ENCODE data around the gene VWA5B2.
A peak's percentile ranks its signal among the peaks of the same experiment; 100 is the strongest.

Gene VWA5B2

DNA sequence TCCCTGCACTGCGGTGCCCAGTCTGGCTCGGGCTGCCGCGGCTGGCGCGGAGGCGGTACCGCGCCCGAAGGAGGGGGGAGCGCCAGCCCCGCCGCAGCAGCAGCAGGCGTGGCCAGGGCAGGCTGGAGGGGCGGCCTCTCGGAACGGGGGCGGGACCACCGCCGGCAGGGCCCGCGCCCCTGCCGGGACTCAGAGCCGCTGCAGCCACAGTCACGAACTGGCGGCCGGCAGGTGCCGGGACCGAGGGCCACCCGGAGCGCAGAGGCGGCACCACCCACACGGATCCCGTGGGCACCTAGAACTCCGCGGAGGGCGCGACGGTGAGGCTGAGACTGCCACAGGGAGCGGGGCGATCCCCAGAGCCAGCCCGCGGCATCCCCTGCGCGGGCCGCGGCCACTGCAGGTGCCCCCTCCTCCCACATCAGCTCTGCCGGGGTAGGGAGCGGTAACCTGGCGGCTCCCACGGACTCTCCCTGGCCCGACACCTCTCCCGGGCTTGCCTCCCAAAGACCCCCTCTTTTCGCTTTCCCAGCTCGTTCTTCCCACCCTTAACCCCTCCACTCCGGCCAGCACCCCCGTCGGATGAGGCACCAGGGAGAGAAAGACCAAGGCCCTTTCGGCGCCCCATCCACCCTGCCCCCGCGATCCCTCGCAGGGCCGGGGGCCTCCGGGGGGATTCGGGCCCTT is at the start of gene VWA5B2:
Gene VWA5B2, plus strand, starts transcription at position 192 of the 687 bp plus-strand sequence. CDS start 944 bp downstream, outside the sequence.
- POLR2A ChIA-PET, result interaction anchor here (2.0 kb wide), 1 partner anchor 44 kb away, joined by 4 read pairs; the partner anchor contains the start of gene ABCF3
- no peak within 1 kb of the TSS for H3K27ac ChIP-seq (ENCODE audit: extremely low read depth, low read depth, low read length)
- peak within 1 kb of the TSS; percentile 70 for H3K4me3 ChIP-seq (ENCODE audit: low read depth, low read length)
- CTCF ChIA-PET, result interaction anchor here (0.6 to 4.4 kb wide), 6 partner anchors 10 to 65 kb away, joined by 3 to 66 read pairs (median 5); partner anchors contain the start of gene CAMK2N2
- H3K4me1 ChIP-seq (ENCODE audit: control insufficient read depth, insufficient read depth, low read length), result no peaks in the 10 kb centered on the region
- no peaks in the 10 kb centered on the region for H3K36me3 ChIP-seq (ENCODE audit: control insufficient read depth in 2 of 2, insufficient read depth in 1 of 2, low read length in 2 of 2)
- no peaks in the 10 kb centered on the region for H3K9me3 ChIP-seq (ENCODE audit: control insufficient read depth, insufficient read depth, low read depth, low read length)
- TF ChIP-seq ZNF426 (tag by site-specific recombination; IDR thresholded peaks at IDR 0.05), result no peak
- peak; percentile 79 for TF ChIP-seq ZNF600 (tag by site-specific recombination; IDR thresholded peaks at IDR 0.05)
- peak; percentile 45 for TF ChIP-seq SP3 (tag by site-specific recombination; IDR thresholded peaks at IDR 0.05)
- TF ChIP-seq ZNF335 (tag by site-specific recombination; conservative IDR thresholded peaks at IDR 0.05), result peak; percentile 89
- TF ChIP-seq ZNF175 (tag by site-specific recombination; IDR thresholded peaks at IDR 0.05), result no peak
- peak; percentile 64 for TF ChIP-seq ZEB2 (tag by site-specific recombination; IDR thresholded peaks at IDR 0.05)
- TF ChIP-seq, protein P1, sequence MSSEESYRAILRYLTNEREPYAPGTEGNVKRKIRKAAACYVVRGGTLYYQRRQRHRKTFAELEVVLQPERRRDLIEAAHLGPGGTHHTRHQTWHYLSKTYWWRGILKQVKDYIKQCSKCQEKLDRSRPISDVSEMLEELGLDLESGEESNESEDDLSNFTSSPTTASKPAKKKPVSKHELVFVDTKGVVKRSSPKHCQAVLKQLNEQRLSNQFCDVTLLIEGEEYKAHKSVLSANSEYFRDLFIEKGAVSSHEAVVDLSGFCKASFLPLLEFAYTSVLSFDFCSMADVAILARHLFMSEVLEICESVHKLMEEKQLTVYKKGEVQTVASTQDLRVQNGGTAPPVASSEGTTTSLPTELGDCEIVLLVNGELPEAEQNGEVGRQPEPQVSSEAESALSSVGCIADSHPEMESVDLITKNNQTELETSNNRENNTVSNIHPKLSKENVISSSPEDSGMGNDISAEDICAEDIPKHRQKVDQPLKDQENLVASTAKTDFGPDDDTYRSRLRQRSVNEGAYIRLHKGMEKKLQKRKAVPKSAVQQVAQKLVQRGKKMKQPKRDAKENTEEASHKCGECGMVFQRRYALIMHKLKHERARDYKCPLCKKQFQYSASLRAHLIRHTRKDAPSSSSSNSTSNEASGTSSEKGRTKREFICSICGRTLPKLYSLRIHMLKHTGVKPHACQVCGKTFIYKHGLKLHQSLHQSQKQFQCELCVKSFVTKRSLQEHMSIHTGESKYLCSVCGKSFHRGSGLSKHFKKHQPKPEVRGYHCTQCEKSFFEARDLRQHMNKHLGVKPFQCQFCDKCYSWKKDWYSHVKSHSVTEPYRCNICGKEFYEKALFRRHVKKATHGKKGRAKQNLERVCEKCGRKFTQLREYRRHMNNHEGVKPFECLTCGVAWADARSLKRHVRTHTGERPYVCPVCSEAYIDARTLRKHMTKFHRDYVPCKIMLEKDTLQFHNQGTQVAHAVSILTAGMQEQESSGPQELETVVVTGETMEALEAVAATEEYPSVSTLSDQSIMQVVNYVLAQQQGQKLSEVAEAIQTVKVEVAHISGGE (tag by site-specific recombination; conservative IDR thresholded peaks at IDR 0.05; ENCODE audit: low read depth), result 0 out of 2 replicates have a peak, but pooled peaks have one; percentile 14
- no peak for TF ChIP-seq ATF2 (tag by site-specific recombination; IDR thresholded peaks at IDR 0.05; ENCODE audit: low read depth)
- peak; percentile 29; the same call in 1 of the 2 replicates for TF ChIP-seq KLF10 (tag by site-specific recombination; IDR thresholded peaks at IDR 0.05)
- TF ChIP-seq ZNF2 (tag by site-specific recombination; IDR thresholded peaks at IDR 0.05), result no peak
- TF ChIP-seq SP7 (tag by site-specific recombination; IDR thresholded peaks at IDR 0.05), result peak; percentile 72
- peak; percentile 90 for TF ChIP-seq ZFHX2 (tag by site-specific recombination; conservative IDR thresholded peaks at IDR 0.05)
- TF ChIP-seq TCF7L2 (IDR thresholded peaks at IDR 0.05; ENCODE audit: borderline replicate concordance, low read depth, low read length), result no peak
- no peak for TF ChIP-seq HOXA7 (CRISPR knock-in tag; IDR thresholded peaks at IDR 0.05; ENCODE audit: borderline replicate concordance)
- TF ChIP-seq ZBTB1 (tag by site-specific recombination; IDR thresholded peaks at IDR 0.05), result no peak
- no peak for TF ChIP-seq SCRT2 (tag by site-specific recombination; IDR thresholded peaks at IDR 0.05)
- peak; percentile 44 for TF ChIP-seq ZNF398 (tag by site-specific recombination; IDR thresholded peaks at IDR 0.05)
- TF ChIP-seq RBAK (tag by site-specific recombination; IDR thresholded peaks at IDR 0.05), result no peak
- no peak for TF ChIP-seq ZNF19 (tag by site-specific recombination; IDR thresholded peaks at IDR 0.05; ENCODE audit: low read depth)
- TF ChIP-seq YY1 (tag by site-specific recombination; IDR thresholded peaks at IDR 0.05), result no peak
- TF ChIP-seq ZNF423 (tag by site-specific recombination; IDR thresholded peaks at IDR 0.05), result peak; percentile 88
- TF ChIP-seq, protein P2, sequence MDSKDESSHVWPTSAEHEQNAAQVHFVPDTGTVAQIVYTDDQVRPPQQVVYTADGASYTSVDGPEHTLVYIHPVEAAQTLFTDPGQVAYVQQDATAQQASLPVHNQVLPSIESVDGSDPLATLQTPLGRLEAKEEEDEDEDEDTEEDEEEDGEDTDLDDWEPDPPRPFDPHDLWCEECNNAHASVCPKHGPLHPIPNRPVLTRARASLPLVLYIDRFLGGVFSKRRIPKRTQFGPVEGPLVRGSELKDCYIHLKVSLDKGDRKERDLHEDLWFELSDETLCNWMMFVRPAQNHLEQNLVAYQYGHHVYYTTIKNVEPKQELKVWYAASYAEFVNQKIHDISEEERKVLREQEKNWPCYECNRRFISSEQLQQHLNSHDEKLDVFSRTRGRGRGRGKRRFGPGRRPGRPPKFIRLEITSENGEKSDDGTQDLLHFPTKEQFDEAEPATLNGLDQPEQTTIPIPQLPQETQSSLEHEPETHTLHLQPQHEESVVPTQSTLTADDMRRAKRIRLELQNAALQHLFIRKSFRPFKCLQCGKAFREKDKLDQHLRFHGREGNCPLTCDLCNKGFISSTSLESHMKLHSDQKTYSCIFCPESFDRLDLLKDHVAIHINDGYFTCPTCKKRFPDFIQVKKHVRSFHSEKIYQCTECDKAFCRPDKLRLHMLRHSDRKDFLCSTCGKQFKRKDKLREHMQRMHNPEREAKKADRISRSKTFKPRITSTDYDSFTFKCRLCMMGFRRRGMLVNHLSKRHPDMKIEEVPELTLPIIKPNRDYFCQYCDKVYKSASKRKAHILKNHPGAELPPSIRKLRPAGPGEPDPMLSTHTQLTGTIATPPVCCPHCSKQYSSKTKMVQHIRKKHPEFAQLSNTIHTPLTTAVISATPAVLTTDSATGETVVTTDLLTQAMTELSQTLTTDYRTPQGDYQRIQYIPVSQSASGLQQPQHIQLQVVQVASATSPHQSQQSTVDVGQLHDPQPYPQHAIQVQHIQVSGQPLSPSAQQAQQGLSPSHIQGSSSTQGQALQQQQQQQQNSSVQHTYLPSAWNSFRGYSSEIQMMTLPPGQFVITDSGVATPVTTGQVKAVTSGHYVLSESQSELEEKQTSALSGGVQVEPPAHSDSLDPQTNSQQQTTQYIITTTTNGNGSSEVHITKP (tag by site-specific recombination; IDR thresholded peaks at IDR 0.05), result peak; percentile 59; the same call in 1 of the 2 replicates
- no peak for TF ChIP-seq ZNF433 (tag by site-specific recombination; IDR thresholded peaks at IDR 0.05; ENCODE audit: low read depth)
- TF ChIP-seq, protein P3, sequence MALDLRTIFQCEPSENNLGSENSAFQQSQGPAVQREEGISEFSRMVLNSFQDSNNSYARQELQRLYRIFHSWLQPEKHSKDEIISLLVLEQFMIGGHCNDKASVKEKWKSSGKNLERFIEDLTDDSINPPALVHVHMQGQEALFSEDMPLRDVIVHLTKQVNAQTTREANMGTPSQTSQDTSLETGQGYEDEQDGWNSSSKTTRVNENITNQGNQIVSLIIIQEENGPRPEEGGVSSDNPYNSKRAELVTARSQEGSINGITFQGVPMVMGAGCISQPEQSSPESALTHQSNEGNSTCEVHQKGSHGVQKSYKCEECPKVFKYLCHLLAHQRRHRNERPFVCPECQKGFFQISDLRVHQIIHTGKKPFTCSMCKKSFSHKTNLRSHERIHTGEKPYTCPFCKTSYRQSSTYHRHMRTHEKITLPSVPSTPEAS (tag by site-specific recombination; IDR thresholded peaks at IDR 0.05), result no peak
- 0 out of 2 replicates have a peak, but pooled peaks have one; percentile 53 for TF ChIP-seq ZXDB (tag by site-specific recombination; IDR thresholded peaks at IDR 0.05)
- no peak for TF ChIP-seq MEIS1 (CRISPR knock-in tag; IDR thresholded peaks at IDR 0.05; ENCODE audit: borderline replicate concordance)

All from HEK293 (cell line).